ENCODE data around the gene HTRA1. TPM values are rescaled to one million over a fixed set of nuclear protein-coding genes. Genes with fewer than 3 reads are reported as not detected.

Gene HTRA1
- total and polyA plus RNA-seq, 12 donors = 23.4 to 108 (median 70.2) TPM

DNA sequence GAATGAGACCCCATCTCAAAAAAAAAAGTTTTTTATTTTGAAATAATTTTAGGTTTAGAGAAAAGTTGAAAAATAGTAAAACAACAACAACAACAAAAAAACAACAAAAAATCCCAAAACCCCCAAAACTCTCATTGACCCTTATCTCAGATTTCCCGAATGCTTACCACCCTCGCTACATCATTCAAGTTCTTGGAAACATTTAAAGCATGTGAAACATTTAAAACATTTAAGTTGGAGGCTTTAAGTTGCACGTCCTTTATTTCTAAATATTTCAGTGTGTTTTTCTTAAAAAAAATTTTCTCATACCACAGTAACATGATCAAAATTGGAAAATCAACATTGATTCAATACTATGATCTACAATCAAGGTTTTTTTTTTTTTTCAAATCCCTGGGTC, 7.3 kb upstream of the HTRA1 start:
- no peak overlapping the region for H3K4me3 ChIP-seq
- no peak for ATAC-seq
- H3K27me3 ChIP-seq = peaks cover 0 to 34% (median 0%) of the 10 kb centered on the region in 7 donors
- no peak for DNase-seq
- no peak overlapping the region for H3K27ac ChIP-seq
- H3K36me3 ChIP-seq = no peaks in the 10 kb centered on the region
- H3K4me1 ChIP-seq = peaks cover 0 to 34% (median 13%) of the 10 kb centered on the region in 9 donors
- 67 to 91% methylated on average over 3 of the region's 3 CpGs for WGBS, 2 donors
- H3K9me3 ChIP-seq = no peaks in the 10 kb centered on the region
- intact Hi-C loops (cut with DNase I) = no loop called here
- no peak for TF ChIP-seq CTCF (IDR thresholded peaks at IDR 0.05)

DNA sequence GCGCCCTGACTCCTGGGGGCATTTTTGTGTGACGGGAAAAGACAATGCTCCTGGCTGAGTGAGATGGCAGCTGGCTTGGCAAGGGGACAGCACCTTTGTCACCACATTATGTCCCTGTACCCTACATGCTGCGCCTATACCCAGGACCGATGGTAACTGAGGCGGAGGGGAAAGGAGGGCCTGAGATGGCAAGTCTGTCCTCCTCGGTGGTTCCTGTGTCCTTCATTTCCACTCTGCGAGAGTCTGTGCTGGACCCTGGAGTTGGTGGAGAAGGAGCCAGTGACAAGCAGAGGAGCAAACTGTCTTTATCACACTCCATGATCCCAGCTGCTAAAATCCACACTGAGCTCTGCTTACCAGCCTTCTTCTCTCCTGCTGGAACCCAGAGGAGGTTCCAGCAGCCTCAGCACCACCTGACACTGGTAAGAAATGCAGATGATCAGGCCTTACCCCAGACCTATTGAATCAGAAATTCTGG, 6.7 kb upstream of the HTRA1 start, which contains the start of gene ARMS2:
ARMS2 (plus strand) TSS at position 51 of the 478 bp plus-strand sequence; CDS start at position 126, 75 bp downstream.
- intact Hi-C loops (cut with DNase I) = no loop called here
- TF ChIP-seq CTCF (IDR thresholded peaks at IDR 0.05) = no peak
- no peak within 1 kb of the TSS for H3K27ac ChIP-seq
- H3K4me3 ChIP-seq = no peak within 1 kb of the TSS
- no peaks in the 10 kb centered on the region for H3K9me3 ChIP-seq
- H3K36me3 ChIP-seq = no peaks in the 10 kb centered on the region
- H3K4me1 ChIP-seq = peaks cover 0 to 31% (median 12%) of the 10 kb centered on the region in 9 donors
- DNase-seq (no peak), ATAC-seq (no peak)
- peaks cover 0 to 40% (median 0%) of the 10 kb centered on the region in 7 donors for H3K27me3 ChIP-seq
- 75 to 82% methylated on average over 7 of the region's 7 CpGs for WGBS, 2 donors

DNA sequence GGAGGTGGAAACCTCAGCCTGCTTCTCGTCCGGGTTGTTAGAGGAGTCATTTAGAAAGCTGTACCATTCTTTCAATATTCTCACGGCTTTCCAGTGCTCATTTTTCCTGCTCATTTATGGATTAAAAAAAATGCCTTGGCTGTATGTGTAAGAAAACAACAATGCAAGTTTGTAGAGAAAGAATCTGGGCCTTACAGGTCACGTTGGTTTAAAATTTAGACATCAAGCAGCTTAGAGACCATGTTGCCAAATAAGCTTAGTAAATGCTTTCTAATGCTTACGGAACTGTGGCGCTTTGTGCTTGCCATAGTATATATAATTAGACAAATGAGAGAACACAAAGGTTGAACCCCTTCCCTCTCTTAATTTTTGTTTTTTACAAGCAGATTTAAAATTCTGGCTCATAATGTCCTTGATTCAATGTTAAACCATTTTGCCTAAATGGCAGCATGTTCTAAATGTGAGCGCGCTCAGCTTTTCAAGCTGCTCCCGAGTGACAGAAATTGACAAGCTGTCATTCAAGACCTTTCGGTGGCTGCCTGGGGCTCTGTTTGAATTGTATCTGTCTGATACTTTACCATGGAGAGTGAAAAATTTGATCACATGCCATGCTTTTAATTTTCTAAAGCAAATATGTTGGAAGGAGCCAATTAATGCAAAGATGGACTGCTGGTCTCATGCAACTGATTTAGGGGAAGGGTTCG, 5.8 kb upstream of the HTRA1 start:
- no peak for DNase-seq
- Histone ChIP-seq H3K36me3 (no peaks in the 10 kb centered on the region), H3K27me3 (peaks cover 0 to 49% (median 0%) of the 10 kb centered on the region in 7 donors), H3K9me3 (no peaks in the 10 kb centered on the region), H3K4me1 (peaks cover 0 to 30% (median 7%) of the 10 kb centered on the region in 9 donors), H3K27ac (no peak overlapping the region), H3K4me3 (no peak overlapping the region)
- TF ChIP-seq CTCF (IDR thresholded peaks at IDR 0.05) = no peak
- intact Hi-C loops (cut with DNase I) = no loop called here
- WGBS, 2 donors = 97 to 99% methylated on average over 11 of the region's 11 CpGs
- no peak for ATAC-seq

GRCh38 chr10:122457934-122458333, 3.4 kb upstream of the HTRA1 start:
- no peaks in the 10 kb centered on the region for H3K9me3 ChIP-seq
- 58 to 77% methylated on average over 5 of the region's 5 CpGs for WGBS, 2 donors
- DNase-seq (no peak), ATAC-seq (no peak)
- peaks cover 0 to 67% (median 0%) of the 10 kb centered on the region in 7 donors for H3K27me3 ChIP-seq
- no peak for TF ChIP-seq CTCF (IDR thresholded peaks at IDR 0.05)
- peak overlapping the region in 6 of 10 donors; percentile 30 to 88 (median 66) for H3K27ac ChIP-seq
- no peak overlapping the region for H3K4me3 ChIP-seq
- no peaks in the 10 kb centered on the region for H3K36me3 ChIP-seq
- intact Hi-C loops (cut with DNase I) = no loop called here
- peaks cover 3 to 31% (median 17%) of the 10 kb centered on the region in 9 donors for H3K4me1 ChIP-seq

Measured in heart right ventricle (tissue), 16 donors.